Measurements from ENCODE around the gene GRB7.
"Not testable (repeated sequence)": the region's sequence is repeated elsewhere in the genome, so short reads cannot be mapped to it uniquely, and the experiment has no call there.

The GRB7 gene

DNA sequence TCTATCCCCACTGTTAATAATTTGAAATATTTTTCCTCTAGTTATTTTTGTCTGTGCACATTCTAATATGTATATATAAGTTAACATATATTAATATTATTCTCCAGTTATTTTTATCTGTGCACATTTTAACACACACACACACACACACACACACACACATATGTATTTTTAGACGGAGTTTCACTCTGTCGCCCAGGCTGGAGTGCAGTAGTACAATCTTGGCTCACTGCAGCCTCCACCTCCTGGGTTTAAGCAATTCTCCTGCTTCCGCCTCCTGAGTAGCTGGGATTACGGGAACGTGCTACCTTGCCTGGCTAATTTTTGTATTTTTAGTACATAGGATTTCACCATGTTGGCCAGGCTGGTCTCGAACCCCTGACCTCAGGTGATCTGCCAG lies 20.1 kb upstream of the GRB7 start:
- H3K27ac ChIP-seq (ENCODE audit: low read depth, low read length): no peak overlapping the region
- no peaks in the 10 kb centered on the region for H3K4me1 ChIP-seq (ENCODE audit: control insufficient read depth in 5 of 5, insufficient read depth in 5 of 5, low read length in 5 of 5)
- H3K36me3 ChIP-seq (ENCODE audit: control insufficient read depth in 5 of 5, insufficient read depth in 5 of 5, low read length in 5 of 5): peaks cover 0 to 37% (median 26%) of the 10 kb centered on the region in 5 donors
- no peak overlapping the region for H3K4me3 ChIP-seq (ENCODE audit: low read depth in 1 of 5, low read length in 5 of 5)
- no peak overlapping the region for H3K9ac ChIP-seq (ENCODE audit: low read length in 5 of 5)
- no peaks in the 10 kb centered on the region for H3K9me3 ChIP-seq (ENCODE audit: control insufficient read depth in 5 of 5, low read length in 5 of 5)
- H3K27me3 ChIP-seq (ENCODE audit: control insufficient read depth in 5 of 5, insufficient read depth in 4 of 5, low read length in 5 of 5): no peaks in the 10 kb centered on the region

DNA sequence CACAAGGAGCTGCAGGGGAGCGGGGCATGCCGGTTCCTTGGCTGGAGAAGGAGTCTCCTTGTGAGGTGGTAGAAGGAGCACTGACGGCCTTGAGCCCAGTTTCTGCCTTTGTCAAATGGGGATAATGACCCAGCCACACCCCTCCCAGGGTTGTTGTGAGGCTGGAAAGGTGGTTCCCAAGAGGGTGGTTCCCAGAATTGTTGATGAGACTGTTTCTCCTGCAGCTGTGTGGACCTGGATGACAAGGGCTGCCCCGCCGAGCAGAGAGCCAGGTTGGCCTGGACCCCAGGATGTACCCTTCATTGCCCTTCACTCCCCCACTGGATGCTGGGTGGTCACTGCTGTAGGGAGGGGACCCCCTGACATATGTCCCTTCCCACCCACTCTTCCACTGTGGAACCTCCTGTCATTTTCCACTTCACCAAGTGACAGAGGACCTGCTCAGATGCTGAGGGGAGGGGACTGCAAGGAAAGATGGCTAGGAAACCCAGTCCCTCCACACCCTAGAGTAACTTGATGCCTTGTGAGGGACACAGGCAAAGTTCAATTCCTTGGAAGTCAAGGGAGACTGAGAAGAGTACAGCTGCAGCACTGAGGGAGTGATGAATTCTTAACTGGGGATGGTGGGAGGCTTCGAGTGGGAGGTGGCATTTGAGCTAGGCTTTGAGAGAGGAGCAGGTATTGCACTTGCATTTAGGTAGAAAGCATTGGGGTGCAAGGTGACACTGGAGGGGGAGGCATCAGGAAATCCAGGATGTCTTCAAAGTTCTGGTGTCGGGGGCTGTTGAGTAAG lies 18.0 kb upstream of the GRB7 start:
- H3K9ac ChIP-seq (ENCODE audit: low read length in 5 of 5): no peak overlapping the region
- H3K27me3 ChIP-seq (ENCODE audit: control insufficient read depth in 5 of 5, insufficient read depth in 4 of 5, low read length in 5 of 5): no peaks in the 10 kb centered on the region
- no peaks in the 10 kb centered on the region for H3K4me1 ChIP-seq (ENCODE audit: control insufficient read depth in 5 of 5, insufficient read depth in 5 of 5, low read length in 5 of 5)
- H3K27ac ChIP-seq (ENCODE audit: low read depth, low read length): no peak overlapping the region
- H3K36me3 ChIP-seq (ENCODE audit: control insufficient read depth in 5 of 5, insufficient read depth in 5 of 5, low read length in 5 of 5): peaks cover 0 to 33% (median 27%) of the 10 kb centered on the region in 5 donors
- H3K4me3 ChIP-seq (ENCODE audit: low read depth in 1 of 5, low read length in 5 of 5): no peak overlapping the region
- H3K9me3 ChIP-seq (ENCODE audit: control insufficient read depth in 5 of 5, low read length in 5 of 5): no peaks in the 10 kb centered on the region

DNA sequence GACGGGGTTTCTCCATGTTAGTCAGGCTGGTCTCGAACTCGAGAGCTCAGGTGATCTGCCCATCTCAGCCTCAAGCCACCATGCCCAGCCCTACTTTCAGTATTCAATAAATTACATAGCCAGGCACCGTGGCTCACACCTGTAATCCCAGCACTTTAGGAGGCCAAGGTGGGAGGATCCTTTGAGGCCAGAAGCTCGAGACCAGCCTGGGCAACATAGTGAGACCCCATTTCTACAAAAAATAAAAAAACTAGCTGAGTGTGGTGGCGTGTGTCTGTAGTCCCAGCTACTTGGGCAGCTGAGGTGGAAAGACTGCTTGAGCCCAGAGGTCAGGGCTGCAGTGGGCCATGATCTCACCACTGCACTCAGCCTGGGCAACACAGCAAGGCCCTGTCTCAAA lies 15.6 kb upstream of the GRB7 start:
- Histone ChIP-seq H3K9me3 (ENCODE audit: control insufficient read depth in 5 of 5, low read length in 5 of 5) (no peaks in the 10 kb centered on the region), H3K4me3 (ENCODE audit: low read depth in 1 of 5, low read length in 5 of 5) (no peak overlapping the region), H3K4me1 (ENCODE audit: control insufficient read depth in 5 of 5, insufficient read depth in 5 of 5, low read length in 5 of 5) (no peaks in the 10 kb centered on the region), H3K27ac (ENCODE audit: low read depth, low read length) (no peak overlapping the region), H3K36me3 (ENCODE audit: control insufficient read depth in 5 of 5, insufficient read depth in 5 of 5, low read length in 5 of 5) (peaks cover 0 to 31% (median 22%) of the 10 kb centered on the region in 5 donors), H3K9ac (ENCODE audit: low read length in 5 of 5) (no peak overlapping the region), H3K27me3 (ENCODE audit: control insufficient read depth in 5 of 5, insufficient read depth in 4 of 5, low read length in 5 of 5) (no peaks in the 10 kb centered on the region)

DNA sequence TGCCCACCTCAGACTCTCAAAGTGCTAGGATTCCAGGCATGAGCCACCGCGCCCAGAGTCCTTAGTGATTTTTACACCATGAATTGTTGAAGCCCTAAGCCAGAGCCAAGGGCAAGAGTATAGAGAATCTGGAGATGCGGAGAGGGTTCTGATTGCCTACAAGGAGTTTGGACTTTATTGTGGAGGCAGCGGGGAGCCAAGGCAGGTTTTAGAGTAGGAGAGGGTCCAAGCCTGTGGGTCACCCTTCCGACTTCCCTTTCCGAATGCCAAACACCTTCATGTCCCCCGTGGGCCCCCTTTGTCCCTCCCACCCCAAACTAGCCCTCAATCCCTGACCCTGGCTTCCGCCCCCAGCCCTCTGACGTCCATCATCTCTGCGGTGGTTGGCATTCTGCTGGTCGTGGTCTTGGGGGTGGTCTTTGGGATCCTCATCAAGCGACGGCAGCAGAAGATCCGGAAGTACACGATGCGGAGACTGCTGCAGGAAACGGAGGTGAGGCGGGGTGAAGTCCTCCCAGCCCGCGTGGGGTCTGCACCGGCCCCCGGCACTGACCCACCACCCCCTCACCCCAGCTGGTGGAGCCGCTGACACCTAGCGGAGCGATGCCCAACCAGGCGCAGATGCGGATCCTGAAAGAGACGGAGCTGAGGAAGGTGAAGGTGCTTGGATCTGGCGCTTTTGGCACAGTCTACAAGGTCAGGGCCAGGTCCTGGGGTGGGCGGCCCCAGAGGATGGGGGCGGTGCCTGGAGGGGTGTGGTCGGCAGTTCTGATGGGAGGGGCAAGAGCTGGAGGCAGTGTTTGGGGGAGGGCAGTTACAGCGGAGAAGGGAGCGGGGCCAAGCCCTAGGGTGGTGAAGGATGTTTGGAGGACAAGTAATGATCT lies 14.5 kb upstream of the GRB7 start:
- H3K9ac ChIP-seq (ENCODE audit: low read length in 5 of 5): no peak overlapping the region
- peaks cover 0 to 40% (median 32%) of the 10 kb centered on the region in 5 donors for H3K36me3 ChIP-seq (ENCODE audit: control insufficient read depth in 5 of 5, insufficient read depth in 5 of 5, low read length in 5 of 5)
- H3K27ac ChIP-seq (ENCODE audit: low read depth, low read length): no peak overlapping the region
- H3K27me3 ChIP-seq (ENCODE audit: control insufficient read depth in 5 of 5, insufficient read depth in 4 of 5, low read length in 5 of 5): no peaks in the 10 kb centered on the region
- H3K4me1 ChIP-seq (ENCODE audit: control insufficient read depth in 5 of 5, insufficient read depth in 5 of 5, low read length in 5 of 5): no peaks in the 10 kb centered on the region
- H3K9me3 ChIP-seq (ENCODE audit: control insufficient read depth in 5 of 5, low read length in 5 of 5): no peaks in the 10 kb centered on the region
- no peak overlapping the region for H3K4me3 ChIP-seq (ENCODE audit: low read depth in 1 of 5, low read length in 5 of 5)

DNA sequence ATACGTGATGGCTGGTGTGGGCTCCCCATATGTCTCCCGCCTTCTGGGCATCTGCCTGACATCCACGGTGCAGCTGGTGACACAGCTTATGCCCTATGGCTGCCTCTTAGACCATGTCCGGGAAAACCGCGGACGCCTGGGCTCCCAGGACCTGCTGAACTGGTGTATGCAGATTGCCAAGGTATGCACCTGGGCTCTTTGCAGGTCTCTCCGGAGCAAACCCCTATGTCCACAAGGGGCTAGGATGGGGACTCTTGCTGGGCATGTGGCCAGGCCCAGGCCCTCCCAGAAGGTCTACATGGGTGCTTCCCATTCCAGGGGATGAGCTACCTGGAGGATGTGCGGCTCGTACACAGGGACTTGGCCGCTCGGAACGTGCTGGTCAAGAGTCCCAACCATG lies 13.0 kb upstream of the GRB7 start:
- H3K36me3 ChIP-seq (ENCODE audit: control insufficient read depth in 5 of 5, insufficient read depth in 5 of 5, low read length in 5 of 5): peaks cover 0 to 42% (median 35%) of the 10 kb centered on the region in 5 donors
- H3K4me3 ChIP-seq (ENCODE audit: low read depth in 1 of 5, low read length in 5 of 5): no peak overlapping the region
- H3K9ac ChIP-seq (ENCODE audit: low read length in 5 of 5): no peak overlapping the region
- no peaks in the 10 kb centered on the region for H3K9me3 ChIP-seq (ENCODE audit: control insufficient read depth in 5 of 5, low read length in 5 of 5)
- peaks cover 2 to 8% (median 6%) of the 10 kb centered on the region in 5 donors for H3K4me1 ChIP-seq (ENCODE audit: control insufficient read depth in 5 of 5, insufficient read depth in 5 of 5, low read length in 5 of 5)
- H3K27me3 ChIP-seq (ENCODE audit: control insufficient read depth in 5 of 5, insufficient read depth in 4 of 5, low read length in 5 of 5): no peaks in the 10 kb centered on the region
- no peak overlapping the region for H3K27ac ChIP-seq (ENCODE audit: low read depth, low read length)

DNA sequence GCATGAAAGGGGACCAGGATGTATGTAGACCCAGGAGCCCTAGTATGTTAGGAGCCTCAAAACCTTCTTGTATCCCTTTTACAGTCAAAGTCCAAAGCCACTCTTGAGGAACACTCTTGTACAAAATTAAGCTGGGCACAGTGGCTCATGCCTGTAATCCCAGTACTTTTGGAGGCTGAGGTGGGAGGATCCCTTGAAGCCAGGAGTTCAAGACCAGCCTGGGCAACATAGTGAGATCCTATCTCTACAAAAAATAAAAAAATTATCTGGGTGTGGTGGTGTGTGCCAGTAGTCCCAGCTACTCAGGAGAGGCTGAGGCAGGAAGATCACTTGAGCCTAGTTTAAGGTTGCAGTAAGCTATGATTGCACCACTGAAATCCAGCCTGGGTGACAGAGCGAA lies 11.8 kb upstream of the GRB7 start:
- H3K9me3 ChIP-seq (ENCODE audit: control insufficient read depth in 5 of 5, low read length in 5 of 5); H3K9ac ChIP-seq (ENCODE audit: low read length in 5 of 5); H3K27me3 ChIP-seq (ENCODE audit: control insufficient read depth in 5 of 5, insufficient read depth in 4 of 5, low read length in 5 of 5); H3K4me3 ChIP-seq (ENCODE audit: low read depth in 1 of 5, low read length in 5 of 5); H3K27ac ChIP-seq (ENCODE audit: low read depth, low read length): not testable (repeated sequence)
- peaks cover 3 to 15% (median 10%) of the 10 kb centered on the region in 5 donors for H3K4me1 ChIP-seq (ENCODE audit: control insufficient read depth in 5 of 5, insufficient read depth in 5 of 5, low read length in 5 of 5)
- peaks cover 0 to 39% (median 32%) of the 10 kb centered on the region in 5 donors for H3K36me3 ChIP-seq (ENCODE audit: control insufficient read depth in 5 of 5, insufficient read depth in 5 of 5, low read length in 5 of 5)

DNA sequence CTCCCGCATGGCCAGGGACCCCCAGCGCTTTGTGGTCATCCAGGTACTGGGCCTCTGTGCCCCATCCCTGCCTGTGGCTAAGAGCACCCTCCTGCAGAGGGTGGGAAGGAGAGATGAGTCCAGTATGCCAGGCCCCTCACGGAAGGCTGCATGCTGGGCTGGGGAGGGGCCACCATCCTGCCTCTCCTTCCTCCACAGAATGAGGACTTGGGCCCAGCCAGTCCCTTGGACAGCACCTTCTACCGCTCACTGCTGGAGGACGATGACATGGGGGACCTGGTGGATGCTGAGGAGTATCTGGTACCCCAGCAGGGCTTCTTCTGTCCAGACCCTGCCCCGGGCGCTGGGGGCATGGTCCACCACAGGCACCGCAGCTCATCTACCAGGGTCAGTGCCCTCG lies 11.1 kb upstream of the GRB7 start:
- no peak overlapping the region for H3K4me3 ChIP-seq (ENCODE audit: low read depth in 1 of 5, low read length in 5 of 5)
- H3K36me3 ChIP-seq (ENCODE audit: control insufficient read depth in 5 of 5, insufficient read depth in 5 of 5, low read length in 5 of 5): peaks cover 0 to 39% (median 32%) of the 10 kb centered on the region in 5 donors
- H3K27ac ChIP-seq (ENCODE audit: low read depth, low read length): no peak overlapping the region
- H3K9ac ChIP-seq (ENCODE audit: low read length in 5 of 5): no peak overlapping the region
- H3K4me1 ChIP-seq (ENCODE audit: control insufficient read depth in 5 of 5, insufficient read depth in 5 of 5, low read length in 5 of 5): peaks cover 3 to 15% (median 10%) of the 10 kb centered on the region in 5 donors
- no peaks in the 10 kb centered on the region for H3K27me3 ChIP-seq (ENCODE audit: control insufficient read depth in 5 of 5, insufficient read depth in 4 of 5, low read length in 5 of 5)
- no peaks in the 10 kb centered on the region for H3K9me3 ChIP-seq (ENCODE audit: control insufficient read depth in 5 of 5, low read length in 5 of 5)

DNA sequence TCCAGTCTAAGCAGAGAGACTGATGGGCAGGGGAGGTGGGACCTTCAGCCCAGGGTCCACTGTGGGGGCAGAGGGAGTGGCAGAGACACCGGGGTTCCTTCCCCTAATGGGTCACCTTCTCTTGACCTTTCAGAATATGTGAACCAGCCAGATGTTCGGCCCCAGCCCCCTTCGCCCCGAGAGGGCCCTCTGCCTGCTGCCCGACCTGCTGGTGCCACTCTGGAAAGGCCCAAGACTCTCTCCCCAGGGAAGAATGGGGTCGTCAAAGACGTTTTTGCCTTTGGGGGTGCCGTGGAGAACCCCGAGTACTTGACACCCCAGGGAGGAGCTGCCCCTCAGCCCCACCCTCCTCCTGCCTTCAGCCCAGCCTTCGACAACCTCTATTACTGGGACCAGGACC lies 10.2 kb upstream of the GRB7 start:
- no peaks in the 10 kb centered on the region for H3K9me3 ChIP-seq (ENCODE audit: control insufficient read depth in 5 of 5, low read length in 5 of 5)
- H3K9ac ChIP-seq (ENCODE audit: low read length in 5 of 5): no peak overlapping the region
- H3K4me1 ChIP-seq (ENCODE audit: control insufficient read depth in 5 of 5, insufficient read depth in 5 of 5, low read length in 5 of 5): peaks cover 3 to 15% (median 10%) of the 10 kb centered on the region in 5 donors
- H3K27me3 ChIP-seq (ENCODE audit: control insufficient read depth in 5 of 5, insufficient read depth in 4 of 5, low read length in 5 of 5): no peaks in the 10 kb centered on the region
- no peak overlapping the region for H3K4me3 ChIP-seq (ENCODE audit: low read depth in 1 of 5, low read length in 5 of 5)
- no peak overlapping the region for H3K27ac ChIP-seq (ENCODE audit: low read depth, low read length)
- peaks cover 0 to 39% (median 32%) of the 10 kb centered on the region in 5 donors for H3K36me3 ChIP-seq (ENCODE audit: control insufficient read depth in 5 of 5, insufficient read depth in 5 of 5, low read length in 5 of 5)

DNA sequence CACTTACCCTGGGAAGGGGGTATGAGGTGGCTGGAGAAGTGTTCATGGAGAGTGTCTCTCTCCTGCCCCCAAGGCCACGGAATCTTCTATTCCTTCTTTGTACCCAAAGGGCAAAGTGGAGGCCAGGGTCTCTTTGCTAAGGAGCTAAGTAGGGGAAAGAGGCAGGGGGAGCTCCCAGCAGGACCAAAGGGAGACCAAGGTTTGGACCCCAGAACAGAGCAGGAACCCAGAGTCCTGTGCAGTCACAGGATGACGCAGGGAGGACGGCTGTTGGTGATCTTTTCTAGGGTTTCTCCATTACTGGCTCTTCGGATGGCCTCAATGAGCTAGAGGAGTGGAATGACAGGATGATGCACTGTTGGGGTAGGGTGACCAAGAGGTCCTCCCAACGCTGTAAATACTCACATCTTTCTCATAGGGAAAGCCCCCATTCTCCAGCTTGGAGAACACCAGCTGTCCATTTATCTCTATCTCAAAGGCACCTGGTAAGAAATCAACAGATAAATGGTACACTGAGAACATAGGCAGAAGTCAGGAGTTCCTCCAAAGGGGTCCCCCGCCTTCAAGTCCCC lies 8.4 kb upstream of the GRB7 start:
- Histone ChIP-seq H3K27me3 (ENCODE audit: control insufficient read depth in 5 of 5, insufficient read depth in 4 of 5, low read length in 5 of 5) (no peaks in the 10 kb centered on the region), H3K27ac (ENCODE audit: low read depth, low read length) (no peak overlapping the region), H3K9ac (ENCODE audit: low read length in 5 of 5) (peak overlapping the region in 4 of 5 donors; percentile 52 to 84 (median 78)), H3K9me3 (ENCODE audit: control insufficient read depth in 5 of 5, low read length in 5 of 5) (no peaks in the 10 kb centered on the region), H3K4me3 (ENCODE audit: low read depth in 1 of 5, low read length in 5 of 5) (peak overlapping the region; percentile 69 to 80 (median 79)), H3K36me3 (ENCODE audit: control insufficient read depth in 5 of 5, insufficient read depth in 5 of 5, low read length in 5 of 5) (peaks cover 0 to 39% (median 32%) of the 10 kb centered on the region in 5 donors), H3K4me1 (ENCODE audit: control insufficient read depth in 5 of 5, insufficient read depth in 5 of 5, low read length in 5 of 5) (peaks cover 3 to 15% (median 10%) of the 10 kb centered on the region in 5 donors)
